D721Med (cell line): ENCODE measurements around the gene AHNAK2.

Experiments used
- DNase-seq: peaks from one replicate; pipeline ENCODE4 v3.0.0; 2011; ENCODE audit warnings: low spot score; ENCODE audit not compliant: insufficient read length
- FAIRE-seq: peaks from 2 replicates; lab custom pipeline; 2011; peaks lifted over from hg19 to GRCh38; lab: Jason Lieb, UNC
- TF ChIP-seq, protein P1 (sequence below): IDR thresholded peaks from 2 replicates; pipeline ENCODE4 v1.5.1; 2012; ENCODE audit warnings: mild to moderate bottlenecking, control low read depth; ENCODE audit not compliant: insufficient read depth; ENCODE audit errors: missing control alignments

The AHNAK2 gene

DNA sequence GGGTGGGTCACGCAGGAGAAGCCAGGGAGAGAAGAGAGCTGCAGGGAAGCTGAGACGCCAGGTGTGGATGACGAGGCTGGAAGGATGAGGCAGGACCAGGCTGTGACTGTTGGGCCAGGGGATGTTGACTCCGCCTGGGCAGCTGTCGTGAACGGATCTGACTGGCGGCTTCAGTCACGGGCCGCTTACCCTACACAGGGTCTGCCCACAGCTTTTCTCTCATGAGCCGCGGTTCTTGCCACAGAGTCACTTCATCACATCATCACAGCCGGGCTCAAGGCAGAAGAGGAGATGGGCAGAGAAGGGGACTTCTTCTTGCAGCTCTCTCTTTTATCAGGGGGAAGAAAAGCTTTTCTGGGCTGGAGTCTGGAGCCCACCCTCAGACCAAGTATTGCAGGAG is 15.1 kb upstream of the AHNAK2 start:
- no peak for FAIRE-seq
- no peak for DNase-seq
- TF ChIP-seq, protein P1, sequence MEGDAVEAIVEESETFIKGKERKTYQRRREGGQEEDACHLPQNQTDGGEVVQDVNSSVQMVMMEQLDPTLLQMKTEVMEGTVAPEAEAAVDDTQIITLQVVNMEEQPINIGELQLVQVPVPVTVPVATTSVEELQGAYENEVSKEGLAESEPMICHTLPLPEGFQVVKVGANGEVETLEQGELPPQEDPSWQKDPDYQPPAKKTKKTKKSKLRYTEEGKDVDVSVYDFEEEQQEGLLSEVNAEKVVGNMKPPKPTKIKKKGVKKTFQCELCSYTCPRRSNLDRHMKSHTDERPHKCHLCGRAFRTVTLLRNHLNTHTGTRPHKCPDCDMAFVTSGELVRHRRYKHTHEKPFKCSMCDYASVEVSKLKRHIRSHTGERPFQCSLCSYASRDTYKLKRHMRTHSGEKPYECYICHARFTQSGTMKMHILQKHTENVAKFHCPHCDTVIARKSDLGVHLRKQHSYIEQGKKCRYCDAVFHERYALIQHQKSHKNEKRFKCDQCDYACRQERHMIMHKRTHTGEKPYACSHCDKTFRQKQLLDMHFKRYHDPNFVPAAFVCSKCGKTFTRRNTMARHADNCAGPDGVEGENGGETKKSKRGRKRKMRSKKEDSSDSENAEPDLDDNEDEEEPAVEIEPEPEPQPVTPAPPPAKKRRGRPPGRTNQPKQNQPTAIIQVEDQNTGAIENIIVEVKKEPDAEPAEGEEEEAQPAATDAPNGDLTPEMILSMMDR: no peak

- TF ChIP-seq, protein P1: no peak
- FAIRE-seq (no peak), DNase-seq (no peak)
These were observed 14.3 kb upstream of the AHNAK2 start for GRCh38 chr14:104992501-104992900.

DNA sequence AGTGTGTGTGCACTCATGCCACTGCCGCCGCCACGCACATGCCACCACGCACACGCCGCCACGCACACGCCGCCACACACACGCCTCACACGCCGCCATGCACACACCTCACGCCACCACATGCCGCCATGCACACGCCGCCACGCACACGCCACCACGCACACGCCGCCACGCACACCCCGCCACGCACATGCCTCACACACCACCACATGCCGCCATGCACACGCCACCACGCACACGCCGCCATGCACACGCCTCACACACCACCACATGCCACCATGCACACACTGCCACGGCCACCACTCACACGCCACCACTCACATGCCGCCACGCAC is 13.7 kb upstream of the AHNAK2 start:
- no peak for DNase-seq

DNA sequence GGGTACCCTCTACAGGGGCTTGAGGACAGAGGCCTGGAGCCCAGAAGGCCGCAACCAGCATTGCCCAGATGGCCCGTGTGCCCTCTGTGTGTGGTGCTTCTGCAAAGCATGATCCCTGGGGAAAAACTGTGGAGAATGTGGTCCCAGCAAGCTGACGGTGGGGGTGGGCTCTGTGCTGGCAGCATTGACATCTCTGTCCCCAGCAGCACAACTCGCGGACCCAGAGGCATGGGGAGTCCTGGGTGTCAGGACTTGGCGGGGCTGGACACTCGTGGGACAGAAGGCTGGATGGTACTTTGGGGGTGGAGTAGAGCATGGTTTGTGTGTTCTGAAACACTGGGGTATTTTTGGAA is 11.8 kb upstream of the AHNAK2 start:
- FAIRE-seq: no peak
- DNase-seq: no peak
- TF ChIP-seq, protein P1: no peak

More for the DNA sequence above, 13.7 kb upstream of the AHNAK2 start:
- TF ChIP-seq, protein P1: no peak
- no peak for FAIRE-seq

DNA sequence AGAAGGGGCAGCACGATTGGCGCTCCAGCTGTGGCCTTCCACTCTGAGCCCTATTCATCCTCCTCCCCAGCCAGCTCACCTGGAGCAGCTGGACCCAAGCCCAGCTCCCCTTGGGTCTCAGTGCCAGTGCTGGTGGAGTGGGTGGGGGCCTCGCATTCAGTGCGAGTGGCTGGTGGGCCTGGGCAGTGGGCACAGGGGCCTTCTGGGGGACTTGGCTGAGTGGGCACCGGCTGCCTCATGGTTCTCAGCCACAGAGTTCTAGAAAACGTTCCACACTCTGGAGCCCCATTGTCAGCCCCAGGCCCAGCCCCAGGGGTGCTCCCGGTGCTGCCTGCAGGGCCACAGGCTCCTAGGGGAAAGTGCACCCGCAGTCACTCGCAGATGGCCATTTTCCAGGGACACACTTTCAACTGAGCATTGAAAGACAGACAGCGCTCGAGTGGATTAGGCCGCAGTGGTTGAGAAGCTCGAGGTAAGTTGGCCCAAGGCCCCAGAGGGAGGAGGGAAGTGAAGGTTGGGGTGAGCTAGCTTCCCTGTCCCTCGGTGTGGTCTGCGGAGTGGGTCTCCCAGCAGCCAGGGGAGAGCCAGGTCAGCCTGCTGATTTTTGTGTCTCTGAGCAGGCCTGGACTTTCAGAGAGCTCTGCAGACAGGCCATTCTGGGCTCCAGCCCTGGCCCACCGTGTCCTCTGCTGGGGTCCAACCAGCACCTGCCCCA is 11.2 kb upstream of the AHNAK2 start:
- TF ChIP-seq, protein P1: no peak
- DNase-seq: no peak
- no peak for FAIRE-seq

- TF ChIP-seq, protein P1: no peak
- DNase-seq: no peak
- FAIRE-seq: no peak
These were observed 8.5 kb upstream of the AHNAK2 start for GRCh38 chr14:104986487-104987164.
